T-cell (primary cell): ENCODE measurements around the gene C1QL1. TPM values are rescaled to one million over a fixed set of nuclear protein-coding genes. Genes with fewer than 3 reads are reported as not detected.

ENCODE experiments used
- ATAC-seq, 4 experiments: fragments of 200-7000 bp in 3 of 4; fragments of 150-1000 bp in 1 of 4; cut with Tn5 transposase; replicated peaks in 1 of 4; 1 replicate in 3 of 4; 2 replicates in 1 of 4; pipeline ENCODE4 v1.10.0; 2021; ENCODE audit warnings: moderate library complexity in 3 of 4, mild to moderate bottlenecking in 2 of 4, moderate number of reproducible peaks in 1 of 4
- CTCF ChIA-PET, 2 donors: fragments of 300-600 bp; sonication (Branson Sonifier 250); formaldehyde crosslinking; loops; one replicate each; lab custom pipeline; 2022; ENCODE audit warnings: antibody characterized with exemption in 2 of 2; lab: Charles Lee
- POLR2A ChIA-PET, 2 donors: fragments of 300-600 bp; sonication (Branson Sonifier 250); formaldehyde crosslinking; loops; one replicate each; lab custom pipeline; 2022; ENCODE audit warnings: antibody characterized with exemption in 2 of 2; lab: Charles Lee
- DNase-seq, 35 experiments: peaks; one replicate each; pipeline versions ENCODE4 v3.0.0 to v3.0.0-alpha.2; 2013 to 2023
- H3K27ac ChIP-seq: one replicate; pipeline ENCODE4 v1.5.1; 2013; ENCODE audit warnings: low read length
- H3K27me3 ChIP-seq, 2 experiments: replicated peaks in 1 of 2; 1 replicate in 1 of 2; 2 replicates in 1 of 2; pipeline versions ENCODE4 v1.6.1 to v1.7.0; 2013; ENCODE audit warnings: low read length in 1 of 2, mixed read lengths in 1 of 2; ENCODE audit not compliant: control insufficient read depth in 2 of 2, insufficient read depth in 2 of 2; ENCODE audit errors: extremely low read depth in 1 of 2
- H3K36me3 ChIP-seq, 2 donors: 1 replicate in 1 of 2; 2 replicates in 1 of 2; pipeline versions ENCODE4 v1.6.1 to v1.7.0; 2013; ENCODE audit warnings: low read length in 1 of 2; ENCODE audit not compliant: control insufficient read depth in 2 of 2, insufficient read depth in 1 of 2; ENCODE audit errors: extremely low read depth in 1 of 2
- H3K4me1 ChIP-seq, 2 experiments: 1 replicate in 1 of 2; 2 replicates in 1 of 2; pipeline versions ENCODE4 v1.6.1 to v1.7.0; 2013; ENCODE audit warnings: low read length in 2 of 2, mixed read lengths in 1 of 2; ENCODE audit not compliant: insufficient read depth in 2 of 2, control insufficient read depth in 1 of 2; ENCODE audit errors: extremely low read depth in 1 of 2
- H3K4me3 ChIP-seq, 2 donors: 1 replicate in 1 of 2; 2 replicates in 1 of 2; pipeline versions ENCODE4 v1.5.1 to v1.7.0; 2013; ENCODE audit warnings: mild to moderate bottlenecking in 2 of 2, low read length in 1 of 2, moderate library complexity in 1 of 2; ENCODE audit not compliant: control insufficient read depth in 1 of 2; ENCODE audit errors: extremely low read depth in 1 of 2
- H3K9me3 ChIP-seq: 2 replicates; pipeline ENCODE4 v1.7.0; 2013
- H3K27ac Mint-ChIP-seq, 2 donors: one replicate each; pipeline ENCODE4 v1.8.0; 2020 to 2021; ENCODE audit warnings: mild to moderate bottlenecking in 2 of 2, mixed read lengths in 2 of 2
- H3K27me3 Mint-ChIP-seq, 2 donors: one replicate each; pipeline ENCODE4 v1.8.0; 2021 to 2022; ENCODE audit warnings: mixed read lengths in 2 of 2
- H3K36me3 Mint-ChIP-seq: one replicate; pipeline ENCODE4 v1.8.0; 2021; ENCODE audit warnings: mixed read lengths
- H3K4me1 Mint-ChIP-seq, 3 donors: one replicate each; pipeline ENCODE4 v1.8.0; 2020 to 2022; ENCODE audit warnings: mixed read lengths in 3 of 3, mild to moderate bottlenecking in 1 of 3
- H3K4me3 Mint-ChIP-seq, 3 donors: one replicate each; pipeline ENCODE4 v1.8.0; 2020 to 2022; ENCODE audit warnings: mild to moderate bottlenecking in 3 of 3, mixed read lengths in 3 of 3, moderate library complexity in 3 of 3
- H3K9me3 Mint-ChIP-seq, 3 donors: one replicate each; pipeline ENCODE4 v1.8.0; 2020 to 2022; ENCODE audit warnings: mixed read lengths in 3 of 3
- WGBS: methylation state at CpG from one replicate; pipeline ENCODE4 v1.1.5; 2013; ENCODE audit warnings: missing lambda C conversion rate; ENCODE audit not compliant: insufficient coverage; 5-methylcytosine and 5-hydroxymethylcytosine counted together
- total RNA-seq, 35 experiments: library from RNA in 6 of 35; stranded (reverse) in 6 of 35; fragments of 120-200 nt in 1 of 35; gene quantifications; one replicate each; pipeline versions ENCODE4 v1.2.1 to v1.2.4 and lab custom pipeline; 2013 to 2026

The C1QL1 gene
- total RNA-seq, 5 donors from 2014 or later (not counting 1 experiment from before 2014, with no cell fraction given) = not detected

GRCh38 chr17:44959821-44960531 is 8.1 kb downstream of the C1QL1 start:
- ATAC-seq = peak; percentile 32 to 51 (median 36)

DNA sequence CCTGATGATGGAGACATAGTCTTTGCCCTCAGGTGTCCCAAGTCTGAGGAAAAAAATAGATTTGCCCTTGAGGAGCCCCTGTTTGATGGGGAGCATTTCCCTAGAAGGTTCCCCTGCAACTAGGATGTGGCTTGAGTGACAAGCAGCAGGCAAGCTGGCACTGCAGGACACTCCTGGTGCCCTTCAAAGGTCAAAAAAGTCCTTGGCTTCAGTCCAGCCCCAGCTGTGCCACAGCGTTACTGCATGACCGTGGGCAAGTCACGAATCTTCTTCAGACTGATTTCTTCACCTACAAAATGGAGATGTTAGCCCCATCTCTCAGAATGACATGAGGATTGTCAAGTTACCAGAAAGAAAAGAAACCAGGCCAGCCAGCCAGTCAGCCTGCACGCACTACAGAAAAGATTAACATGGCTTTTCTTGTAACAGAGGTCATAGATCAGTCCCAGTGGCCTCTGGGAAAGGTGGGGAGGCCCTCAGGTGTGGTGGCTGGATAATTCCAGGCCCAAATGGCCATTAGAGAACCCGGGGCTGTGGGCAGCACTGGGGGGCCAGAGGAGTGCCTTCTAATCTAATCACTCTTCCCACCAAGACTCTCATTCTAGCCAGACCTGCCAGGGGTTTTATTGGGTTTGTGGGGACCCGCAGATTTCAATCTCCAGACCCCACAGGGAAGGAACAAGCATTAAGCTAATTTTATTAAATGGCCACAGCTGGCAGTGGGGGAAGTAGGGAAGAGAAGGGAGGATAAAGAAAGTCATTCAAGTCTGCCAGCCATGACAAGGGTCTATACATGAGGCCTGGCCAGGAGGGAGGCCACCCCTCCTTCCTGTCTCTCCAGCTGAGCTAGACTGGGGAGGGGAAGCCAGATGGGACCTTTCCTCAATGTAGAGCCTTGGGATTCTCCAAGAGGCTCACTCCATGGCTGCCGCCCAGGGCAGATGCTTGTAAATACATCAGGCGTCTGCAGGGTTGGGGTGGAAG is 10.8 kb downstream of the C1QL1 start:
- no peak for ATAC-seq
- no peaks in the 10 kb centered on the region for H3K9me3 ChIP-seq
- H3K27ac Mint-ChIP-seq = no peak overlapping the region
- WGBS = 82% methylated on average over 4 of the region's 8 CpGs
- H3K4me3 Mint-ChIP-seq = no peak overlapping the region
- H3K36me3 ChIP-seq = no peaks in the 10 kb centered on the region
- CTCF ChIA-PET = no interaction called here
- H3K27me3 Mint-ChIP-seq = peaks cover 30 to 48% of the 10 kb centered on the region in 2 donors
- POLR2A ChIA-PET = no interaction called here
- DNase-seq = no peak
- peaks cover 0 to 11% of the 10 kb centered on the region in 2 experiments for H3K4me1 ChIP-seq
- no peaks in the 10 kb centered on the region for H3K36me3 Mint-ChIP-seq
- H3K4me3 ChIP-seq = no peak overlapping the region
- H3K27me3 ChIP-seq = peaks cover 7 to 58% of the 10 kb centered on the region in 2 experiments
- H3K9me3 Mint-ChIP-seq = no peaks in the 10 kb centered on the region
- H3K27ac ChIP-seq = no peak overlapping the region
- H3K4me1 Mint-ChIP-seq = peaks cover 0 to 6% (median 2%) of the 10 kb centered on the region in 3 donors

More at GRCh38 chr17:44959821-44960531, 8.1 kb downstream of the C1QL1 start:
- no peaks in the 10 kb centered on the region for H3K36me3 Mint-ChIP-seq
- ChIA-PET POLR2A (interaction anchor here in 1 of 2 donors (0.7 kb wide), 1 partner anchor 85 kb away, joined by 7 read pairs; no protein-coding TSS in a partner anchor), CTCF (interaction anchor here in 1 of 2 donors (0.7 kb wide), 1 partner anchor 192 kb away, joined by 6 read pairs; no protein-coding TSS in a partner anchor)
- peak overlapping the region in 2 of 3 donors; percentile 31 to 49 for H3K4me3 Mint-ChIP-seq
- no peak overlapping the region for H3K27ac ChIP-seq
- no peak overlapping the region for H3K4me3 ChIP-seq
- H3K36me3 ChIP-seq = no peaks in the 10 kb centered on the region
- peaks cover 47 to 71% of the 10 kb centered on the region in 2 donors for H3K27me3 Mint-ChIP-seq
- peaks cover 9 to 76% of the 10 kb centered on the region in 2 experiments for H3K27me3 ChIP-seq
- H3K4me1 Mint-ChIP-seq = peaks cover 0 to 6% (median 2%) of the 10 kb centered on the region in 3 donors
- no peak overlapping the region for H3K27ac Mint-ChIP-seq
- DNase-seq = no peak
- no peaks in the 10 kb centered on the region for H3K9me3 Mint-ChIP-seq
- H3K9me3 ChIP-seq = no peaks in the 10 kb centered on the region
- 5% methylated on average over 36 of the region's 56 CpGs for WGBS
- H3K4me1 ChIP-seq = peaks cover 0 to 11% of the 10 kb centered on the region in 2 experiments

- peaks cover 7 to 47% of the 10 kb centered on the region in 2 experiments for H3K27me3 ChIP-seq
- Mint-ChIP-seq H3K4me3 (no peak overlapping the region), H3K27me3 (peaks cover 29 to 43% of the 10 kb centered on the region in 2 donors), H3K9me3 (no peaks in the 10 kb centered on the region), H3K36me3 (no peaks in the 10 kb centered on the region), H3K4me1 (peaks cover 0 to 6% (median 2%) of the 10 kb centered on the region in 3 donors), H3K27ac (no peak overlapping the region)
- no peak for DNase-seq
- peaks cover 0 to 11% of the 10 kb centered on the region in 2 experiments for H3K4me1 ChIP-seq
- WGBS = 88% methylated on average over 4 of the region's 8 CpGs
- H3K4me3 ChIP-seq = no peak overlapping the region
- ChIA-PET POLR2A (no interaction called here), CTCF (interaction anchor here in 1 of 2 donors (0.5 kb wide), 1 partner anchor 69 kb away, joined by 5 read pairs; no protein-coding TSS in a partner anchor)
- H3K36me3 ChIP-seq = no peaks in the 10 kb centered on the region
- no peak for ATAC-seq
- no peak overlapping the region for H3K27ac ChIP-seq
- H3K9me3 ChIP-seq = no peaks in the 10 kb centered on the region
Measured at GRCh38 chr17:44955674-44956425, 12.3 kb downstream of the C1QL1 start.

- Histone ChIP-seq H3K9me3 (no peaks in the 10 kb centered on the region), H3K36me3 (no peaks in the 10 kb centered on the region), H3K27ac (no peak overlapping the region), H3K4me1 (peaks cover 0 to 6% of the 10 kb centered on the region in 2 experiments), H3K4me3 (no peak overlapping the region), H3K27me3 (peaks cover 3 to 26% of the 10 kb centered on the region in 2 experiments)
- CTCF ChIA-PET = no interaction called here
- Mint-ChIP-seq H3K27me3 (peaks cover 15 to 21% of the 10 kb centered on the region in 2 donors), H3K36me3 (no peaks in the 10 kb centered on the region), H3K4me1 (peaks cover 4% of the 10 kb centered on the region in 3 donors), H3K27ac (no peak overlapping the region), H3K9me3 (no peaks in the 10 kb centered on the region), H3K4me3 (no peak overlapping the region)
- WGBS = 85% methylated on average over 6 of the region's 6 CpGs
- POLR2A ChIA-PET = no interaction called here
- no peak for DNase-seq
- no peak for ATAC-seq
Measured at GRCh38 chr17:44952946-44953475, 15.1 kb downstream of the C1QL1 start.

- Mint-ChIP-seq H3K4me1 (peaks cover 8 to 14% (median 8%) of the 10 kb centered on the region in 3 donors), H3K4me3 (peak overlapping the region; percentile 88 to 93 (median 91)), H3K27me3 (peaks cover 4 to 6% of the 10 kb centered on the region in 2 donors), H3K9me3 (no peaks in the 10 kb centered on the region), H3K36me3 (no peaks in the 10 kb centered on the region), H3K27ac (peak overlapping the region; percentile 87 to 98)
- peaks cover 0 to 19% of the 10 kb centered on the region in 2 experiments for H3K4me1 ChIP-seq
- DNase-seq = no peak
- no peaks in the 10 kb centered on the region for H3K9me3 ChIP-seq
- ChIA-PET CTCF (no interaction called here), POLR2A (no interaction called here)
- H3K36me3 ChIP-seq = no peaks in the 10 kb centered on the region
- WGBS = no CpG with 5 or more reads among the region's 7 CpGs
- ATAC-seq = no peak
- peaks cover 0 to 19% of the 10 kb centered on the region in 2 experiments for H3K27me3 ChIP-seq
- H3K27ac ChIP-seq = no peak overlapping the region
- H3K4me3 ChIP-seq = peak overlapping the region; percentile 58 to 83
Measured at GRCh38 chr17:44948315-44948795, 19.7 kb downstream of the C1QL1 start.
